Fibroblast of lung (primary cell): ENCODE measurements around the gene MAPKAP1. TPM values are rescaled to one million over a fixed set of nuclear protein-coding genes. Genes with fewer than 3 reads are reported as not detected.

ENCODE experiments used
- DNase-seq, 2 donors: peaks; one replicate each; pipeline versions ENCODE4 v3.0.0 to v3.0.0-alpha.2; 2010; ENCODE audit warnings: low read depth in 2 of 2
- H2AFZ ChIP-seq: 2 replicates; pipeline ENCODE4 v1.5.1; 2012; ENCODE audit warnings: low read length, control low read depth, inconsistent platforms
- H3K27ac ChIP-seq: 2 replicates; pipeline ENCODE4 v1.5.1; 2011; ENCODE audit warnings: low read length, control low read depth; ENCODE audit not compliant: insufficient read depth
- H3K27me3 ChIP-seq: 2 replicates; pipeline ENCODE4 v1.5.1; 2011; ENCODE audit warnings: mild to moderate bottlenecking, low read length; ENCODE audit not compliant: control insufficient read depth, insufficient read depth
- H3K36me3 ChIP-seq: 2 replicates; pipeline ENCODE4 v1.5.1; 2011; ENCODE audit warnings: low read length; ENCODE audit not compliant: control insufficient read depth, insufficient read depth
- H3K4me1 ChIP-seq: 2 replicates; pipeline ENCODE4 v1.5.1; 2011; ENCODE audit warnings: low read length; ENCODE audit not compliant: control insufficient read depth, insufficient read depth; ENCODE audit errors: extremely low read depth
- H3K4me2 ChIP-seq: 2 replicates; pipeline ENCODE4 v1.5.1; 2011; ENCODE audit warnings: low read length, control low read depth; ENCODE audit not compliant: insufficient read depth; ENCODE audit errors: extremely low read depth
- H3K4me3 ChIP-seq, 4 experiments: fragments of 200-600 bp in 1 of 4; sonication (generic) in 1 of 4; replicated peaks in 1 of 4; 2 replicates each; pipeline ENCODE4 v1.5.1; 2011 to 2016; ENCODE audit warnings: low read length in 4 of 4, low read depth in 3 of 4, mild to moderate bottlenecking in 3 of 4, control low read depth in 2 of 4, inconsistent platforms in 1 of 4, mixed read lengths in 1 of 4; ENCODE audit not compliant: insufficient read depth in 1 of 4; ENCODE audit errors: control extremely low read depth in 1 of 4
- H3K79me2 ChIP-seq: 2 replicates; pipeline ENCODE4 v1.5.1; 2012; ENCODE audit warnings: mild to moderate bottlenecking, low read length, inconsistent platforms; ENCODE audit not compliant: control insufficient read depth, insufficient read depth
- H3K9ac ChIP-seq: 2 replicates; pipeline ENCODE4 v1.5.1; 2011; ENCODE audit warnings: mild to moderate bottlenecking, low read length, control low read depth; ENCODE audit not compliant: insufficient read depth
- H3K9me3 ChIP-seq: 2 replicates; pipeline ENCODE4 v1.5.1; 2012; ENCODE audit warnings: low read depth, low read length; ENCODE audit not compliant: control insufficient read depth, insufficient read depth
- H4K20me1 ChIP-seq: 2 replicates; pipeline ENCODE4 v1.5.1; 2011; ENCODE audit warnings: low read length; ENCODE audit not compliant: control insufficient read depth, insufficient read depth; ENCODE audit errors: extremely low read depth
- CTCF ChIP-seq, 2 donors: IDR thresholded peaks in 1 of 2; conservative IDR thresholded peaks in 1 of 2; 1 replicate in 1 of 2; 2 replicates in 1 of 2; pipeline ENCODE4 v1.5.1; 2011 to 2012; ENCODE audit warnings: low read length in 2 of 2, control low read depth in 1 of 2, inconsistent platforms in 1 of 2, low read depth in 1 of 2, mild to moderate bottlenecking in 1 of 2
- EZH2 ChIP-seq: IDR thresholded peaks from 2 replicates; pipeline ENCODE4 v1.5.1; 2012; ENCODE audit warnings: low read length, control low read depth, mild to moderate bottlenecking; ENCODE audit errors: missing control alignments
- polyA plus RNA-seq, 2 donors: library from polyadenylated mRNA; depleted of rRNA in 1 of 2; stranded (reverse) in 1 of 2; unstranded in 1 of 2; fragments of >200 nt; gene quantifications; 2 replicates each; pipeline ENCODE4 v1.2.1, GENCODE V29; 2011 to 2012; ENCODE audit warnings: missing spikeins in 1 of 2
- total RNA-seq: library from RNA; depleted of rRNA; stranded (reverse); fragments of >200 nt; gene quantifications from 2 replicates; pipeline ENCODE4 v1.2.1, GENCODE V29; 2014

Gene MAPKAP1
- total and polyA plus RNA-seq, 2 donors (not counting 1 experiment from before 2014, with no cell fraction given) = 63.7 to 127 TPM

GRCh38 chr9:125556046-125556721, 150.8 kb downstream of the MAPKAP1 start:
- H4K20me1 ChIP-seq = no peaks in the 10 kb centered on the region
- no peaks in the 10 kb centered on the region for H3K79me2 ChIP-seq
- no peak overlapping the region for H3K4me3 ChIP-seq
- no peaks in the 10 kb centered on the region for H3K27me3 ChIP-seq
- H2AFZ ChIP-seq = no peak overlapping the region
- no peak overlapping the region for H3K9ac ChIP-seq
- no peak for DNase-seq
- no peaks in the 10 kb centered on the region for H3K36me3 ChIP-seq
- H3K4me2 ChIP-seq = no peak overlapping the region
- peaks cover 3% of the 10 kb centered on the region for H3K4me1 ChIP-seq
- no peak overlapping the region for H3K27ac ChIP-seq
- TF ChIP-seq EZH2 (no peak), CTCF (conservative IDR thresholded peaks at IDR 0.05 in 1 of 2, IDR thresholded peaks at IDR 0.05 in 1 of 2; ENCODE audit: low read depth in 1 of 2, low read length in 2 of 2) (no peak)
- no peaks in the 10 kb centered on the region for H3K9me3 ChIP-seq

- H3K27me3 ChIP-seq = no peaks in the 10 kb centered on the region
- H3K27ac ChIP-seq = no peak overlapping the region
- H3K9me3 ChIP-seq = no peaks in the 10 kb centered on the region
- H3K4me1 ChIP-seq = peaks cover 14% of the 10 kb centered on the region
- H3K4me3 ChIP-seq = no peak overlapping the region
- H3K4me2 ChIP-seq = no peak overlapping the region
- no peaks in the 10 kb centered on the region for H3K79me2 ChIP-seq
- TF ChIP-seq CTCF (conservative IDR thresholded peaks at IDR 0.05 in 1 of 2, IDR thresholded peaks at IDR 0.05 in 1 of 2; ENCODE audit: low read depth in 1 of 2, low read length in 2 of 2) (no peak), EZH2 (no peak)
- H4K20me1 ChIP-seq = no peaks in the 10 kb centered on the region
- H3K9ac ChIP-seq = no peak overlapping the region
- H3K36me3 ChIP-seq = no peaks in the 10 kb centered on the region
- no peak overlapping the region for H2AFZ ChIP-seq
- no peak for DNase-seq
Measured at GRCh38 chr9:125554726-125555125, 152.3 kb downstream of the MAPKAP1 start.

GRCh38 chr9:125551781-125552180, 155.2 kb downstream of the MAPKAP1 start:
- Histone ChIP-seq H2AFZ (no peak overlapping the region), H3K4me2 (no peak overlapping the region), H3K36me3 (no peaks in the 10 kb centered on the region), H3K27me3 (no peaks in the 10 kb centered on the region), H3K4me1 (peaks cover 17% of the 10 kb centered on the region), H3K27ac (no peak overlapping the region), H4K20me1 (peaks cover 2% of the 10 kb centered on the region), H3K4me3 (no peak overlapping the region), H3K79me2 (no peaks in the 10 kb centered on the region), H3K9ac (no peak overlapping the region), H3K9me3 (no peaks in the 10 kb centered on the region)
- no peak for TF ChIP-seq CTCF (conservative IDR thresholded peaks at IDR 0.05 in 1 of 2, IDR thresholded peaks at IDR 0.05 in 1 of 2; ENCODE audit: low read depth in 1 of 2, low read length in 2 of 2)
- no peak for TF ChIP-seq EZH2
- peak in 1 of 2 donors; percentile 26 for DNase-seq
